Measurements from ENCODE around the gene MPST.
A peak's percentile ranks its signal among the peaks of the same experiment; 100 is the strongest.

Gene MPST

DNA sequence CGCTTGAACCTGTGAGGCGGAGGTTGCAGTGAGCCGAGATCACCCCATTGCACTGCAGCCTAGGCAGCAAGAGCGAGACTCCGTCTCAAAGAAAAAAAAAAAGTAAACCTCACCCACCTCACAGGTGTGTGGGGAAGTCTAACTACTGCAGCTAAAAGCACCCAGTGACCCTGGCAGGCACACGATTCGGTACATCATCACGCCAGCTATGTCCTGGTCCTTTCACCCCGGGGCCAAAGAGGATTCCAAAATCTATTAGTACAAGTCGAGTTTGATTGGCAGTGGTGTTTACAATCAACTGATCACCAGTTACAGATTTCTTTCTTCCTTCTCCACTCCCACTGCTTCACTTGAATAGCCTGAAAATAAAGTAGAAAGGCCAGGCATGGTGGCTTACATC, 6.6 kb upstream of the MPST start:
- Histone ChIP-seq H3K27me3 (ENCODE audit: control insufficient read depth in 2 of 2, insufficient read depth in 2 of 2, low read length in 2 of 2) (no peaks in the 10 kb centered on the region), H3K4me1 (ENCODE audit: control insufficient read depth in 2 of 2, insufficient read depth in 2 of 2, low read length in 2 of 2) (peaks cover 47 to 57% of the 10 kb centered on the region in 2 donors), H3K9ac (ENCODE audit: low read depth in 1 of 2, low read length in 2 of 2) (peak overlapping the region; percentile 0 to 14), H3K9me3 (ENCODE audit: control insufficient read depth in 2 of 2, low read length in 2 of 2) (no peaks in the 10 kb centered on the region), H3K36me3 (ENCODE audit: control insufficient read depth in 2 of 2, insufficient read depth in 2 of 2, low read length in 2 of 2) (peaks cover 7 to 16% of the 10 kb centered on the region in 2 donors), H3K4me3 (ENCODE audit: low read length in 2 of 2) (no peak overlapping the region), H3K27ac (ENCODE audit: low read depth in 2 of 2, low read length in 2 of 2) (peak overlapping the region; percentile 63 to 95)

DNA sequence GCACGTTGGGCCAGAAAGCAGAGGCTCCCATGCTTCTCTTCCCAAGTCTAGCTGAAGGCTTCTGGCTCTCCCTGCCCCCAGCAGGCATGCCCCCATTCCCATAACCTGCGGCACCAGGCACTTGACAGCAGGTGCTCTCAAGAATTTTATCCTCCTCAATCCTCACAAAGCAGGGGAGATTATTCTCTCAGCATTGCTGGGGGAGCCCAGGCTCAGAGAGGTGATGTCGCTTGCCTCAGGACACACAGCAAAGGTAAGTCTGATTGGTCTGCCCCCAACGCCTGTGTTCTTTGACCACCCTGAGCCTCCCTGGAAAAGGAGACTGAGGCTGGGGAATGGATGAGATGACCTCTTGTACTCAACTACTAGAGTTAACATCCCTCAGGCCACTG, 5.1 kb upstream of the MPST start:
- H3K9me3 ChIP-seq (ENCODE audit: control insufficient read depth in 2 of 2, low read length in 2 of 2) = no peaks in the 10 kb centered on the region
- peak overlapping the region in 1 of 2 donors; percentile 13 for H3K4me3 ChIP-seq (ENCODE audit: low read length in 2 of 2)
- peaks cover 52 to 62% of the 10 kb centered on the region in 2 donors for H3K4me1 ChIP-seq (ENCODE audit: control insufficient read depth in 2 of 2, insufficient read depth in 2 of 2, low read length in 2 of 2)
- H3K9ac ChIP-seq (ENCODE audit: low read depth in 1 of 2, low read length in 2 of 2) = peak overlapping the region in 1 of 2 donors; percentile 70
- H3K36me3 ChIP-seq (ENCODE audit: control insufficient read depth in 2 of 2, insufficient read depth in 2 of 2, low read length in 2 of 2) = peaks cover 7 to 16% of the 10 kb centered on the region in 2 donors
- peak overlapping the region; percentile 95 to 98 for H3K27ac ChIP-seq (ENCODE audit: low read depth in 2 of 2, low read length in 2 of 2)
- no peaks in the 10 kb centered on the region for H3K27me3 ChIP-seq (ENCODE audit: control insufficient read depth in 2 of 2, insufficient read depth in 2 of 2, low read length in 2 of 2)

DNA sequence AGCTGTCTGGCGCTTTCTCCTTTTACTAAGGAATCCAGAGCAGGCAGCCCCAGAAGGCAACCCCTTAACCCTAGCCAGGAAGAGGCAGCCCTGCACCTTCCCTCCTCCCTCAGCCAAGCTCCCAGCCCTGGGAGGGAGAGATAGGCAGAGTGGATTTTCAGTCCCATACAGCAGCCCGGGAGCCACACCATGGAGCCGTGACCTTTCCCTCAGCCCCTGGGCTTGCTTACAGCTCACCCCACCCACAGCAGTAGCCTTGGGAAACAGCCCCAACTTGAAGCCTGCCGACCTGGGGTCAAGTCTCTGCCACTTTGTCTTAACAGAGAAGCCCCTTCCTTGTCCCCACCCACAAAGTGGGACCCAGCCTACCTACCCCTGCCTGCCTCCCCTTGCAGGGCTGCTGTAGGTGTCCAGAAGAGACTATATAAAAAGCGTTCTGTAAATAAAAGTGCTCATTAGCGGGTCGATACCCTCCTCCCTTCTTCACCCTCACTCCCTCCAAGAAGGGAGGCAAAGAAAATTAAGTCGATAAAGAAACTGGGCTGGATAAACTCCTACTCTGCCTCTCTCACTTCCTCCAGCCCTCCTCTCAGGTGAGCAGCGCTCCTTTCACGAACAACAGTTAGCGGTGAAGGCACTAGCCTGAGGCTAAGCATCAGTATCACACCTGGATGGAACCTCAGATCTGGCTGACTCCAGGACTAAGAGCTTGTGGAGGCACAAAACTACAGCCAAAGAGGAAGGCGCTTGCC, 4.5 kb upstream of the MPST start:
- peak overlapping the region; percentile 95 to 98 for H3K27ac ChIP-seq (ENCODE audit: low read depth in 2 of 2, low read length in 2 of 2)
- peaks cover 52 to 62% of the 10 kb centered on the region in 2 donors for H3K4me1 ChIP-seq (ENCODE audit: control insufficient read depth in 2 of 2, insufficient read depth in 2 of 2, low read length in 2 of 2)
- peak overlapping the region; percentile 70 to 79 for H3K9ac ChIP-seq (ENCODE audit: low read depth in 1 of 2, low read length in 2 of 2)
- H3K36me3 ChIP-seq (ENCODE audit: control insufficient read depth in 2 of 2, insufficient read depth in 2 of 2, low read length in 2 of 2) = peaks cover 7 to 16% of the 10 kb centered on the region in 2 donors
- peak overlapping the region; percentile 23 to 41 for H3K4me3 ChIP-seq (ENCODE audit: low read length in 2 of 2)
- H3K27me3 ChIP-seq (ENCODE audit: control insufficient read depth in 2 of 2, insufficient read depth in 2 of 2, low read length in 2 of 2) = no peaks in the 10 kb centered on the region
- H3K9me3 ChIP-seq (ENCODE audit: control insufficient read depth in 2 of 2, low read length in 2 of 2) = no peaks in the 10 kb centered on the region

DNA sequence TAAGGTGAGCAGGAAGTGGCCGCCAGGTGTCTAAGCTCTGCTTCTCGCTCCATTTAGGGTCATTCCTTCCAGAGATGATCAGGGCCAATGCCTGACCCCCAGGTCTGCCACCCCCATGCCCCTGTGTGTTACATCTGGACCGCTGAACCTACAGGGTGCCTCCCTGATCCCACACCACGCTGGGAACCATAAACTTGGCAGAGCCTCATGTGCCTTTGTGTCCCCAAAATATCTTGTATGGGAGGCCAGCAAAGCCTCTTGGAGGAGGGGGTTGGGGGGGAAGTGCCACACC, 4.0 kb upstream of the MPST start:
- H3K4me3 ChIP-seq (ENCODE audit: low read length in 2 of 2) = peak overlapping the region; percentile 23 to 41
- no peaks in the 10 kb centered on the region for H3K27me3 ChIP-seq (ENCODE audit: control insufficient read depth in 2 of 2, insufficient read depth in 2 of 2, low read length in 2 of 2)
- peak overlapping the region; percentile 70 to 79 for H3K9ac ChIP-seq (ENCODE audit: low read depth in 1 of 2, low read length in 2 of 2)

DNA sequence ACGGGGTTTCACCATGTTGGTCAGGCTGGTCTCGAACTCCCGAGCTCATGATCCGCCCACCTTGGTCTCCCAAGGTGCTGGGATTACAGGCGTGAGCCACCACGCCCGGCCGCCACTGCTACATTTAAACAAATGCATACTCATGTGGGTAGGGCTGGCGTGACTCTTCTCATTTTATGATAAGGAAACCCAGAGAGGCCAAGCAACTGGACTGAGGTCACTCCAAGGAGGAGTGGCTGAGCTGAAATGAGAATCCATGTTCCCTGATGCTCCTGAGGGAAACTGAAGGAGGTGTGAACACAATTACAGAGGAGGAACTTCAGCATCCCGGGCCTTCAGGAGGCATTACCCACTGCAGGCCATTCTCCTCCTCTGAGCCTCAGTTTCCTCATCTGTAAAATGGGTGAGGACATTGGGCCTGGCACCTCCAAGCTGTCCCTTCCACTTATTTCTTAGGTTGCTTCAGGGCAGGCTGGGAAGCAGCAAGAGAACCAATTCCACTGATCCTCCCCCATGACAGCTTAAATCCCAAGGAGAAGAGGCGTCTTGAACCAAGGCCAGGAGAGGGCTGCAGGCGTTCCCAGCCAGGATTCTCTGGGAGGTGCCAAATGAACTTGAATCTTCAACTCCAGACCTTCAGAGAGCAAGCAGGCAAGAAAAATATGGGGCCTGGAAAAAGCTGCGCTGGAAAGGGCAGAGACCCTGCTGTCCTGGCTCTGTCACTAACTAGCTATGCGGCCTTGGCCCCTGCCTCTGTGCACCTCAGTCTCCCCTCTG, 3.2 kb upstream of the MPST start:
- no peaks in the 10 kb centered on the region for H3K27me3 ChIP-seq (ENCODE audit: control insufficient read depth in 2 of 2, insufficient read depth in 2 of 2, low read length in 2 of 2)
- H3K9ac ChIP-seq (ENCODE audit: low read depth in 1 of 2, low read length in 2 of 2) = peak overlapping the region; percentile 86 to 97
- peak overlapping the region; percentile 73 to 83 for H3K4me3 ChIP-seq (ENCODE audit: low read length in 2 of 2)
- peaks cover 54 to 66% of the 10 kb centered on the region in 2 donors for H3K4me1 ChIP-seq (ENCODE audit: control insufficient read depth in 2 of 2, insufficient read depth in 2 of 2, low read length in 2 of 2)
- peaks cover 7 to 10% of the 10 kb centered on the region in 2 donors for H3K36me3 ChIP-seq (ENCODE audit: control insufficient read depth in 2 of 2, insufficient read depth in 2 of 2, low read length in 2 of 2)
- no peaks in the 10 kb centered on the region for H3K9me3 ChIP-seq (ENCODE audit: control insufficient read depth in 2 of 2, low read length in 2 of 2)
- H3K27ac ChIP-seq (ENCODE audit: low read depth in 2 of 2, low read length in 2 of 2) = peak overlapping the region; percentile 95 to 98

More for the DNA sequence above, 4.0 kb upstream of the MPST start:
- peaks cover 52 to 64% of the 10 kb centered on the region in 2 donors for H3K4me1 ChIP-seq (ENCODE audit: control insufficient read depth in 2 of 2, insufficient read depth in 2 of 2, low read length in 2 of 2)
- no peaks in the 10 kb centered on the region for H3K9me3 ChIP-seq (ENCODE audit: control insufficient read depth in 2 of 2, low read length in 2 of 2)
- peaks cover 7 to 16% of the 10 kb centered on the region in 2 donors for H3K36me3 ChIP-seq (ENCODE audit: control insufficient read depth in 2 of 2, insufficient read depth in 2 of 2, low read length in 2 of 2)
- H3K27ac ChIP-seq (ENCODE audit: low read depth in 2 of 2, low read length in 2 of 2) = peak overlapping the region; percentile 95 to 98

DNA sequence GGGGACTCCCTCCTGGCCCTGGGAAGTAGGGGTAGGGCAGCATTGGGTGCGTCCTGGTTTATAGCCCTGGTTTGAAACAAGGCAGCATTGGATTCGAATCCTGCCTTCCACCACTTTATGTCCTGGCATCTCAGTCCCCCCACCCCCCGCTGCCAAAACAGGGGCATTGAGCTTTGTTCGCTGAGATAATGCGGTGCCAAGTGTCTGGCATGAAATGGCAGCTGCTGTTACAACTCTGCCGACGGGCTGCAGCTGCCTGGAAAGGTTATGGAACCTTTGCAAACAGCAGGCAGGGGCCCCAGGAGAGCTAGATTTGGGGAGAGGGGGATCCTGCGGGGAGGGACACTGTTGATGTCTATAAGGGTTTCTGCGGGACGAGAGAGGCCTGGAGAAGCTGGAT, 2.2 kb upstream of the MPST start:
- H3K4me3 ChIP-seq (ENCODE audit: low read length in 2 of 2) = peak overlapping the region; percentile 73 to 83
- H3K27me3 ChIP-seq (ENCODE audit: control insufficient read depth in 2 of 2, insufficient read depth in 2 of 2, low read length in 2 of 2) = no peaks in the 10 kb centered on the region
- peaks cover 7 to 10% of the 10 kb centered on the region in 2 donors for H3K36me3 ChIP-seq (ENCODE audit: control insufficient read depth in 2 of 2, insufficient read depth in 2 of 2, low read length in 2 of 2)
- peak overlapping the region; percentile 86 to 97 for H3K9ac ChIP-seq (ENCODE audit: low read depth in 1 of 2, low read length in 2 of 2)
- H3K27ac ChIP-seq (ENCODE audit: low read depth in 2 of 2, low read length in 2 of 2) = peak overlapping the region; percentile 95 to 98
- peaks cover 55 to 66% of the 10 kb centered on the region in 2 donors for H3K4me1 ChIP-seq (ENCODE audit: control insufficient read depth in 2 of 2, insufficient read depth in 2 of 2, low read length in 2 of 2)
- H3K9me3 ChIP-seq (ENCODE audit: control insufficient read depth in 2 of 2, low read length in 2 of 2) = no peaks in the 10 kb centered on the region

DNA sequence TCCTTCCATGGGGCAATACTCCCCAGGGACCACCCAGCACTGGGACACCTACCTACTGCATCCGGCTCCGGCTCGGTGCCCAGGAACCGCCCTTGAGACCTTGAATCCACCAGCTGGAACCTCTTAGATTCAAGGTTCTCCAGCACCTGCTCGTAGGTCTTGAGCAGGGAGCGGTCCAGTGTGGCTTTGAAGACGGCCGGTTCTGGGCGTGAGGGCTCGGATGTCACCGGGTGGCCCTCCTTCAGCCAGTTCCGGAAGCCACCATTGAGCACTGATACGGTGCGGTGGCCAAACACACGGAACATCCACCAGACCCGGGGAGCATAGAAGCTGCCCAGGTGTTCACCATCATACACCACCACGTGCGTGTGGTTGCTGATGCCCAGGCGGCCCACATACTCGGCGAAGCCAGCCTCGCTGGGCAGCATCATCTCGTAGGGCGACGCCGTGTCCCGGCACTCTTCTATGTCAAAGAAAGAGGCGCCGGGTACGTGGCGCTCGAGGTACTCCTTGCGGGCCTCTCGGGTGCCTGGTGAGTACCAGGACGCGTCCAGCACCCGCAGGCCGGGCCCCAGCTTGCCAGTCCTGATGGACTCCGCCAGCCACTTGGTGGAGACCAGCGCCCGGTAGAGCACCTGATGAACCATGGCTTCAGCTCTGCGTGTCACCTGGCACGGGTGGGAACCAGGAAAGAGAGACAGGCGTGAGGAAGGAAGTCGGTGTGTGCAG, 1.3 kb upstream of the MPST start:
- H3K27me3 ChIP-seq (ENCODE audit: control insufficient read depth in 2 of 2, insufficient read depth in 2 of 2, low read length in 2 of 2) = no peaks in the 10 kb centered on the region
- peak overlapping the region; percentile 73 to 83 for H3K4me3 ChIP-seq (ENCODE audit: low read length in 2 of 2)
- H3K27ac ChIP-seq (ENCODE audit: low read depth in 2 of 2, low read length in 2 of 2) = peak overlapping the region; percentile 95 to 98
- peaks cover 7 to 10% of the 10 kb centered on the region in 2 donors for H3K36me3 ChIP-seq (ENCODE audit: control insufficient read depth in 2 of 2, insufficient read depth in 2 of 2, low read length in 2 of 2)
- peaks cover 53 to 65% of the 10 kb centered on the region in 2 donors for H3K4me1 ChIP-seq (ENCODE audit: control insufficient read depth in 2 of 2, insufficient read depth in 2 of 2, low read length in 2 of 2)
- H3K9me3 ChIP-seq (ENCODE audit: control insufficient read depth in 2 of 2, low read length in 2 of 2) = no peaks in the 10 kb centered on the region
- H3K9ac ChIP-seq (ENCODE audit: low read depth in 1 of 2, low read length in 2 of 2) = peak overlapping the region; percentile 86 to 97

DNA sequence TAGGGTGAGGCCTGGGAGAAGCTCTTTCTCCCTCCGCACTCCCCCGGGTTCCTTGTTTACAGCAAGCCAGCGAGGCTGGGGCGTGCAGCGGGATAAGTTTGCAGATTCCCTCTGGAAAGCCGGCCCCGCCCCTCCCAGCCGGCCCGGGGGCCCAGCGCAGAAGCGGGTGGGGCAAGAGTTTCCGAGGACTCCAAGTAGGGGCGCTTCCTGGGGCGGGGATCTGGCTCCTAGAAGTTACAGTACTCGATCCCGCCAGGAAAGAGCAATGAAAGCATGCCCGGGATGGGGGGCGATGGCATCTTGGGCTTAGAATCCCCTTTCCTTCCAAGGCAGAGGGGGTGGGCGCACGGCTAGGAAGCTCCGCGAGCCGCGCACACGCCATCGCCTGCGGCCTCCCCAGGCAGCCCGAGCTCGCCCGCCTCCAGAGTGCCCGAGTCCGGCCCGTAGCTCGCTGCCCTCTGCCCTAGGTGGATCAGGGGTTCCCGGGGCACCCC, 680 bp upstream of the MPST start:
- Histone ChIP-seq H3K4me3 (ENCODE audit: low read length in 2 of 2) (peak overlapping the region; percentile 73 to 83), H3K9ac (ENCODE audit: low read depth in 1 of 2, low read length in 2 of 2) (peak overlapping the region; percentile 86 to 97), H3K36me3 (ENCODE audit: control insufficient read depth in 2 of 2, insufficient read depth in 2 of 2, low read length in 2 of 2) (peaks cover 7 to 10% of the 10 kb centered on the region in 2 donors), H3K27ac (ENCODE audit: low read depth in 2 of 2, low read length in 2 of 2) (peak overlapping the region; percentile 95 to 98), H3K9me3 (ENCODE audit: control insufficient read depth in 2 of 2, low read length in 2 of 2) (no peaks in the 10 kb centered on the region), H3K27me3 (ENCODE audit: control insufficient read depth in 2 of 2, insufficient read depth in 2 of 2, low read length in 2 of 2) (no peaks in the 10 kb centered on the region), H3K4me1 (ENCODE audit: control insufficient read depth in 2 of 2, insufficient read depth in 2 of 2, low read length in 2 of 2) (peaks cover 49 to 65% of the 10 kb centered on the region in 2 donors)

DNA sequence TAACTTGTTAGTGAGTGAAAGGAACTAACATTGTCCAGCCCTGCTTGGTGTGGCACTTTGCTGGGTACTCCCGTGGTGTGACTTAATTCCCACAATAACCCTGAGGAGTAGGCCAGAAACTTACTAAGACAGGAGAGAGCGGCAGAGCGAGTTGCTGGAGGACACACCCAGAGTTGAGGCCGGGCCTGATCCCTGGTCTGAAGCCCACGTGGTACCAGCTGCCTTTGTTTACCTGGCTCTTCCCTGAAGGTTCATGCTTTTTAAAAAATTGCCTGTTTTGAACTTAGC, 594 bp downstream of the MPST start:
- Histone ChIP-seq H3K4me1 (ENCODE audit: control insufficient read depth in 2 of 2, insufficient read depth in 2 of 2, low read length in 2 of 2) (peaks cover 50 to 68% of the 10 kb centered on the region in 2 donors), H3K4me3 (ENCODE audit: low read length in 2 of 2) (peak overlapping the region; percentile 78 to 84), H3K27me3 (ENCODE audit: control insufficient read depth in 2 of 2, insufficient read depth in 2 of 2, low read length in 2 of 2) (no peaks in the 10 kb centered on the region), H3K9me3 (ENCODE audit: control insufficient read depth in 2 of 2, low read length in 2 of 2) (no peaks in the 10 kb centered on the region), H3K27ac (ENCODE audit: low read depth in 2 of 2, low read length in 2 of 2) (peak overlapping the region; percentile 96 to 98), H3K9ac (ENCODE audit: low read depth in 1 of 2, low read length in 2 of 2) (peak overlapping the region; percentile 76 to 97), H3K36me3 (ENCODE audit: control insufficient read depth in 2 of 2, insufficient read depth in 2 of 2, low read length in 2 of 2) (peaks cover 7 to 18% of the 10 kb centered on the region in 2 donors)
